Measurements from ENCODE around the gene SNX2.

Gene SNX2

GRCh38 chr5:122831984-122832383, 57.1 kb downstream of the SNX2 start:
- no peak for DNase-seq (ENCODE audit: low read depth)
- H3K4me3 ChIP-seq (ENCODE audit: low read depth, low read length): no peak overlapping the region
- no peak for TF ChIP-seq CTCF (IDR thresholded peaks at IDR 0.05; ENCODE audit: low read depth, low read length, missing control alignments)
- in situ Hi-C loops (cut with HindIII; ENCODE audit: low sequenced_read_pairs): no loop called here

GRCh38 chr5:122835681-122836080, 60.8 kb downstream of the SNX2 start:
- in situ Hi-C loops (cut with HindIII; ENCODE audit: low sequenced_read_pairs): no loop called here
- no peak for TF ChIP-seq CTCF (IDR thresholded peaks at IDR 0.05; ENCODE audit: low read depth, low read length, missing control alignments)
- no peak overlapping the region for H3K4me3 ChIP-seq (ENCODE audit: low read depth, low read length)
- DNase-seq (ENCODE audit: low read depth): no peak

- in situ Hi-C loops (cut with HindIII; ENCODE audit: low sequenced_read_pairs): no loop called here
- no peak overlapping the region for H3K4me3 ChIP-seq (ENCODE audit: low read depth, low read length)
- TF ChIP-seq CTCF (IDR thresholded peaks at IDR 0.05; ENCODE audit: low read depth, low read length, missing control alignments): no peak
- DNase-seq (ENCODE audit: low read depth): no peak
These were observed 62.1 kb downstream of the SNX2 start for GRCh38 chr5:122836947-122837346.

GRCh38 chr5:122839731-122840130, 64.9 kb downstream of the SNX2 start:
- TF ChIP-seq CTCF (IDR thresholded peaks at IDR 0.05; ENCODE audit: low read depth, low read length, missing control alignments): no peak
- in situ Hi-C loops (cut with HindIII; ENCODE audit: low sequenced_read_pairs): no loop called here
- DNase-seq (ENCODE audit: low read depth): no peak
- no peak overlapping the region for H3K4me3 ChIP-seq (ENCODE audit: low read depth, low read length)

GRCh38 chr5:122842016-122842580, 67.2 kb downstream of the SNX2 start:
- TF ChIP-seq CTCF (IDR thresholded peaks at IDR 0.05; ENCODE audit: low read depth, low read length, missing control alignments): no peak
- in situ Hi-C loops (cut with HindIII; ENCODE audit: low sequenced_read_pairs): no loop called here
- H3K4me3 ChIP-seq (ENCODE audit: low read depth, low read length): no peak overlapping the region
- DNase-seq (ENCODE audit: low read depth): no peak

- in situ Hi-C loops (cut with HindIII; ENCODE audit: low sequenced_read_pairs): no loop called here
- peak overlapping the region; percentile 77 for H3K4me3 ChIP-seq (ENCODE audit: low read depth, low read length)
- no peak for TF ChIP-seq CTCF (IDR thresholded peaks at IDR 0.05; ENCODE audit: low read depth, low read length, missing control alignments)
- DNase-seq (ENCODE audit: low read depth): no peak
These were observed 69.4 kb downstream of the SNX2 start for GRCh38 chr5:122844136-122844909.

All from astrocyte of the cerebellum (primary cell).